ENCODE measurements around the gene AMBP. TPM values are rescaled to one million over a fixed set of nuclear protein-coding genes. Genes with fewer than 3 reads are reported as not detected.
A peak's percentile ranks its signal among the peaks of the same experiment; 100 is the strongest.

Gene AMBP
- total and polyA plus RNA-seq, 2 of the 13 experiments (the other 11 are each of a cell fraction or from before 2014, with no cell fraction given) = 1,510 to 2,580 TPM

- DNase-seq (ENCODE audit: low spot score) (no peak), FAIRE-seq (no peak), ATAC-seq (no peak)
- Histone ChIP-seq H3K27me3 (ENCODE audit: control insufficient read depth in 1 of 2, insufficient read depth in 2 of 2, low read length in 2 of 2) (no peaks in the 10 kb centered on the region; a peak in 1 of 5 replicates), H3K4me1 (ENCODE audit: insufficient read depth, low read length) (peaks cover 81% of the 10 kb centered on the region), H3K27ac (ENCODE audit: extremely low read length, insufficient read depth, low read length) (peak overlapping the region; percentile 98), H4K20me1 (ENCODE audit: insufficient read depth, low read length) (peaks cover 52% of the 10 kb centered on the region), H3K4me2 (ENCODE audit: low read depth, low read length) (peak overlapping the region; percentile 97), H3K9me3 (ENCODE audit: low read length) (no peaks in the 10 kb centered on the region), H3K4me3 (replicated peaks in 1 of 3; ENCODE audit: insufficient read depth in 1 of 3, low read depth in 2 of 3, low read length in 3 of 3) (peak overlapping the region; percentile 72 to 91 (median 76)), H2AFZ (ENCODE audit: low read length) (no peak overlapping the region), H3K9ac (ENCODE audit: insufficient read depth, low read depth, low read length) (peak overlapping the region; percentile 87), H3K36me3 (replicated peaks in 1 of 2; ENCODE audit: control insufficient read depth in 1 of 2, insufficient read depth in 2 of 2, low read length in 2 of 2) (peaks cover 32 to 56% of the 10 kb centered on the region in 2 experiments), H3K79me2 (ENCODE audit: insufficient read depth, low read length) (peaks cover 73% of the 10 kb centered on the region)
- intact Hi-C loops (cut with micrococcal nuclease; ENCODE audit: unreplicated experiment) = no loop called here
- POLR2A ChIA-PET = interaction anchor here (0.7 kb wide), 1 partner anchor 15 kb away, joined by 3 read pairs; no protein-coding TSS in a partner anchor
- CTCF ChIA-PET (ENCODE audit: low intra/inter-chr PET ratio, low total read pairs) = no interaction called here
- in situ Hi-C loops (cut with HindIII; ENCODE audit: extremely low pct_ligation_motif_present, low pct_unique_long_range_greater_than_20kb) = no loop called here
- BruUV-seq (replicated peaks) = no TSS peak
- 44% methylated on average over 4 of the region's 4 CpGs for WGBS (ENCODE audit: low lambda C conversion rate)
- TF ChIP-seq ZBTB3 (CRISPR knock-in tag; IDR thresholded peaks at IDR 0.05; ENCODE audit: borderline replicate concordance, low read depth) = no peak
- 0 out of 2 replicates have a peak, but pooled peaks have one; percentile 21 for TF ChIP-seq POLR2AphosphoS5 (IDR thresholded peaks at IDR 0.05; ENCODE audit: low read depth, low read length)
- TF ChIP-seq, protein P1, sequence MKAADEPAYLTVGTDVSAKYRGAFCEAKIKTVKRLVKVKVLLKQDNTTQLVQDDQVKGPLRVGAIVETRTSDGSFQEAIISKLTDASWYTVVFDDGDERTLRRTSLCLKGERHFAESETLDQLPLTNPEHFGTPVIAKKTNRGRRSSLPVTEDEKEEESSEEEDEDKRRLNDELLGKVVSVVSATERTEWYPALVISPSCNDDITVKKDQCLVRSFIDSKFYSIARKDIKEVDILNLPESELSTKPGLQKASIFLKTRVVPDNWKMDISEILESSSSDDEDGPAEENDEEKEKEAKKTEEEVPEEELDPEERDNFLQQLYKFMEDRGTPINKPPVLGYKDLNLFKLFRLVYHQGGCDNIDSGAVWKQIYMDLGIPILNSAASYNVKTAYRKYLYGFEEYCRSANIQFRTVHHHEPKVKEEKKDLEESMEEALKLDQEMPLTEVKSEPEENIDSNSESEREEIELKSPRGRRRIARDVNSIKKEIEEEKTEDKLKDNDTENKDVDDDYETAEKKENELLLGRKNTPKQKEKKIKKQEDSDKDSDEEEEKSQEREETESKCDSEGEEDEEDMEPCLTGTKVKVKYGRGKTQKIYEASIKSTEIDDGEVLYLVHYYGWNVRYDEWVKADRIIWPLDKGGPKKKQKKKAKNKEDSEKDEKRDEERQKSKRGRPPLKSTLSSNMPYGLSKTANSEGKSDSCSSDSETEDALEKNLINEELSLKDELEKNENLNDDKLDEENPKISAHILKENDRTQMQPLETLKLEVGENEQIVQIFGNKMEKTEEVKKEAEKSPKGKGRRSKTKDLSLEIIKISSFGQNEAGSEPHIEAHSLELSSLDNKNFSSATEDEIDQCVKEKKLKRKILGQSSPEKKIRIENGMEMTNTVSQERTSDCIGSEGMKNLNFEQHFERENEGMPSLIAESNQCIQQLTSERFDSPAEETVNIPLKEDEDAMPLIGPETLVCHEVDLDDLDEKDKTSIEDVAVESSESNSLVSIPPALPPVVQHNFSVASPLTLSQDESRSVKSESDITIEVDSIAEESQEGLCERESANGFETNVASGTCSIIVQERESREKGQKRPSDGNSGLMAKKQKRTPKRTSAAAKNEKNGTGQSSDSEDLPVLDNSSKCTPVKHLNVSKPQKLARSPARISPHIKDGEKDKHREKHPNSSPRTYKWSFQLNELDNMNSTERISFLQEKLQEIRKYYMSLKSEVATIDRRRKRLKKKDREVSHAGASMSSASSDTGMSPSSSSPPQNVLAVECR (CRISPR knock-in tag; IDR thresholded peaks at IDR 0.05; ENCODE audit: borderline replicate concordance) = no peak
- TF ChIP-seq ZNF260 (CRISPR knock-in tag; IDR thresholded peaks at IDR 0.05; ENCODE audit: borderline replicate concordance, low read depth) = no peak
- no peak for TF ChIP-seq ZNF335 (CRISPR knock-in tag; IDR thresholded peaks at IDR 0.05)
- TF ChIP-seq HBP1 (CRISPR knock-in tag; IDR thresholded peaks at IDR 0.05; ENCODE audit: low read depth) = peak; percentile 49; the same call in 1 of the 2 replicates
- TF ChIP-seq ZFP36 (IDR thresholded peaks at IDR 0.05; ENCODE audit: borderline replicate concordance, low read depth, low read length, partially characterized antibody) = peak; percentile 71
- no peak for TF ChIP-seq AGO1 (IDR thresholded peaks at IDR 0.05; ENCODE audit: low read depth, low read length, poor library complexity, severe bottlenecking)
- peak; percentile 32; the same call in 1 of the 2 replicates for TF ChIP-seq ZNF501 (CRISPR knock-in tag; IDR thresholded peaks at IDR 0.05)
- no peak for TF ChIP-seq ZNF33B (CRISPR knock-in tag; IDR thresholded peaks at IDR 0.05)
- no peak for TF ChIP-seq GABPB1 (CRISPR knock-in tag; IDR thresholded peaks at IDR 0.05)
- TF ChIP-seq FLYWCH1 (CRISPR knock-in tag; IDR thresholded peaks at IDR 0.05) = 0 out of 2 replicates have a peak, but pooled peaks have one; percentile 33
- no peak for TF ChIP-seq ZNF607 (CRISPR knock-in tag; IDR thresholded peaks at IDR 0.05; ENCODE audit: borderline replicate concordance)
- no peak for TF ChIP-seq ZNF800 (CRISPR knock-in tag; IDR thresholded peaks at IDR 0.05)
- no peak for TF ChIP-seq FUBP1 (CRISPR knock-in tag; IDR thresholded peaks at IDR 0.05; ENCODE audit: borderline replicate concordance)
Measured at GRCh38 chr9:114075602-114076001, 2.5 kb downstream of the AMBP start.
